H1 (cell line): ENCODE measurements around the gene MYOG. TPM values are rescaled to one million over a fixed set of nuclear protein-coding genes. Genes with fewer than 3 reads are reported as not detected.
A peak's percentile ranks its signal among the peaks of the same experiment; 100 is the strongest.

Source experiments
- CTCF ChIA-PET: fragments of 300-600 bp; sonication (Branson Sonifier 250); formaldehyde crosslinking; loops from one replicate; lab custom pipeline; 2021; ENCODE audit not compliant: partially characterized antibody; lab: Charles Lee
- POLR2A ChIA-PET: fragments of 300-600 bp; sonication (Branson Sonifier 250); formaldehyde crosslinking; loops from one replicate; lab custom pipeline; 2021; ENCODE audit warnings: inconsistent platforms; ENCODE audit not compliant: partially characterized antibody; lab: Charles Lee
- DNase-seq, 2 experiments: peaks; one replicate each; pipeline versions ENCODE4 v3.0.0 to v3.0.0-alpha.2; 2010 to 2022; ENCODE audit warnings: low spot score in 2 of 2, low read depth in 1 of 2, mixed read lengths in 1 of 2
- FAIRE-seq: peaks from 2 replicates; lab custom pipeline; 2011; peaks lifted over from hg19 to GRCh38; lab: Jason Lieb, UNC
- H2AFZ ChIP-seq: 2 replicates; pipeline ENCODE4 v1.8.1; 2012; ENCODE audit warnings: low read length, inconsistent platforms
- H2AK5ac ChIP-seq: 2 replicates; pipeline ENCODE4 v1.6.1; 2013; ENCODE audit warnings: low read depth, low read length
- H2BK120ac ChIP-seq: replicated peaks from 2 replicates; pipeline ENCODE3; 2013; ENCODE audit warnings: low read depth, low read length, inconsistent platforms
- H2BK12ac ChIP-seq: 2 replicates; pipeline ENCODE4 v1.6.1; 2013; ENCODE audit warnings: low read depth, low read length
- H2BK15ac ChIP-seq: 2 replicates; pipeline ENCODE4 v1.6.1; 2013; ENCODE audit warnings: low read length
- H2BK20ac ChIP-seq: 2 replicates; pipeline ENCODE4 v1.6.1; 2013; ENCODE audit warnings: low read length
- H2BK5ac ChIP-seq: 2 replicates; pipeline ENCODE4 v1.6.1; 2013; ENCODE audit warnings: low read depth, low read length
- H3K14ac ChIP-seq: 2 replicates; pipeline ENCODE4 v1.6.1; 2013; ENCODE audit warnings: inconsistent platforms; ENCODE audit not compliant: insufficient read length
- H3K18ac ChIP-seq: 2 replicates; pipeline ENCODE4 v1.6.1; 2013; ENCODE audit warnings: low read length; ENCODE audit errors: extremely low read depth
- H3K23ac ChIP-seq: 2 replicates; pipeline ENCODE4 v1.6.1; 2013; ENCODE audit warnings: inconsistent platforms; ENCODE audit not compliant: insufficient read length
- H3K23me2 ChIP-seq: 2 replicates; pipeline ENCODE4 v1.6.1; 2013; ENCODE audit warnings: low read depth, low read length
- H3K27ac ChIP-seq: 2 replicates; pipeline ENCODE4 v1.6.1; 2011; ENCODE audit warnings: low read depth, low read length, inconsistent platforms
- H3K27me3 ChIP-seq, 4 experiments: replicated peaks in 1 of 4; 1 replicate in 1 of 4; 2 replicates in 3 of 4; pipeline versions ENCODE4 v1.6.1 to v1.8.1; 2011 to 2013; ENCODE audit warnings: low read length in 3 of 4, mild to moderate bottlenecking in 3 of 4, inconsistent platforms in 2 of 4, mixed read lengths in 2 of 4, moderate library complexity in 1 of 4; ENCODE audit not compliant: control insufficient read depth in 3 of 4, insufficient read depth in 3 of 4; ENCODE audit errors: extremely low read depth in 1 of 4
- H3K36me3 ChIP-seq, 4 experiments: 2 replicates each; pipeline versions ENCODE4 v1.6.1 to v1.8.1; 2011 to 2013; ENCODE audit warnings: mild to moderate bottlenecking in 4 of 4, low read length in 3 of 4, moderate library complexity in 2 of 4, control low read depth in 1 of 4, inconsistent platforms in 1 of 4; ENCODE audit not compliant: insufficient read depth in 4 of 4, control insufficient read depth in 2 of 4
- H3K4ac ChIP-seq: replicated peaks from 2 replicates; pipeline ENCODE3; 2013; ENCODE audit warnings: low read length, low read depth, mixed read lengths, inconsistent platforms; ENCODE audit not compliant: insufficient read length
- H3K4me1 ChIP-seq, 4 experiments: replicated peaks in 1 of 4; 1 replicate in 1 of 4; 2 replicates in 3 of 4; pipeline versions ENCODE4 v1.6.1 to v1.8.1; 2011 to 2013; ENCODE audit warnings: low read length in 3 of 4, inconsistent platforms in 2 of 4, mixed read lengths in 1 of 4; ENCODE audit not compliant: insufficient read depth in 4 of 4, control insufficient read depth in 3 of 4
- H3K4me2 ChIP-seq, 2 experiments: 2 replicates each; pipeline versions ENCODE4 v1.6.1 to v1.8.1; 2011 to 2013; ENCODE audit warnings: low read depth in 2 of 2, low read length in 2 of 2, control low read depth in 1 of 2, inconsistent platforms in 1 of 2, mild to moderate bottlenecking in 1 of 2; ENCODE audit not compliant: insufficient read depth in 1 of 2
- H3K4me3 ChIP-seq, 4 experiments: fragments of 200-600, 300-600 bp in 1 of 4; sonication (generic), shearing (Covaris generic), sonication (Bioruptor Twin) in 1 of 4; 2 replicates each; pipeline versions ENCODE4 v1.5.1 to v1.8.1; 2011 to 2016; ENCODE audit warnings: low read length in 4 of 4, low read depth in 3 of 4, control low read depth in 2 of 4, inconsistent platforms in 2 of 4, mild to moderate bottlenecking in 2 of 4, mixed read lengths in 1 of 4, moderate library complexity in 1 of 4; ENCODE audit not compliant: insufficient read depth in 2 of 4; ENCODE audit errors: extremely low read depth in 1 of 4
- H3K56ac ChIP-seq: replicated peaks from 2 replicates; pipeline ENCODE3; 2013; ENCODE audit warnings: low read depth, mild to moderate bottlenecking, mixed read lengths, low read length, inconsistent platforms; ENCODE audit not compliant: insufficient read length
- H3K79me1 ChIP-seq: 2 replicates; pipeline ENCODE4 v1.6.1; 2013; ENCODE audit warnings: low read depth, low read length, control low read depth
- H3K79me2 ChIP-seq, 2 experiments: 2 replicates each; pipeline versions ENCODE4 v1.6.1 to v1.8.1; 2012 to 2013; ENCODE audit warnings: low read length in 2 of 2, mild to moderate bottlenecking in 2 of 2, inconsistent platforms in 1 of 2; ENCODE audit not compliant: insufficient read depth in 2 of 2, control insufficient read depth in 1 of 2
- H3K9ac ChIP-seq, 4 experiments: replicated peaks in 1 of 4; 1 replicate in 1 of 4; 2 replicates in 3 of 4; pipeline versions ENCODE4 v1.6.1 to v1.8.1; 2011 to 2013; ENCODE audit warnings: low read depth in 3 of 4, low read length in 3 of 4, control low read depth in 2 of 4, mild to moderate bottlenecking in 2 of 4, moderate library complexity in 2 of 4, inconsistent platforms in 1 of 4; ENCODE audit errors: extremely low read depth in 1 of 4
- H3K9me3 ChIP-seq, 2 experiments: 2 replicates each; pipeline versions ENCODE4 v1.6.1 to v1.8.1; 2012 to 2013; ENCODE audit warnings: mild to moderate bottlenecking in 2 of 2, moderate library complexity in 2 of 2, control low read depth in 1 of 2, inconsistent platforms in 1 of 2, low read depth in 1 of 2, low read length in 1 of 2, mixed read lengths in 1 of 2; ENCODE audit not compliant: insufficient read depth in 2 of 2
- H4K20me1 ChIP-seq, 2 experiments: replicated peaks in 1 of 2; 2 replicates each; pipeline versions ENCODE3 to v1.8.1; 2011 to 2013; ENCODE audit warnings: inconsistent platforms in 2 of 2, low read length in 2 of 2, mild to moderate bottlenecking in 1 of 2; ENCODE audit not compliant: insufficient read depth in 2 of 2, control insufficient read depth in 1 of 2
- H4K5ac ChIP-seq: 2 replicates; pipeline ENCODE4 v1.6.1; 2013; ENCODE audit warnings: low read length, low read depth, mixed read lengths, inconsistent platforms; ENCODE audit not compliant: insufficient read length
- H4K8ac ChIP-seq: 2 replicates; pipeline ENCODE4 v1.8.0; 2013; ENCODE audit warnings: mild to moderate bottlenecking, moderate library complexity, low read length, inconsistent platforms; ENCODE audit not compliant: insufficient read depth; ENCODE audit errors: extremely low read depth
- H4K91ac ChIP-seq: replicated peaks from 2 replicates; pipeline ENCODE3; 2013; ENCODE audit warnings: low read length, mixed read lengths, inconsistent platforms; ENCODE audit not compliant: insufficient read length
- ASH2L ChIP-seq: fragments of 200-600, 300-600 bp; sonication (generic); IDR thresholded peaks from one replicate; pipeline ENCODE4 v1.7.1; 2017; ENCODE audit warnings: low read length
- ATF2 ChIP-seq: IDR thresholded peaks from 2 replicates; pipeline ENCODE4 v1.6.1; 2012; ENCODE audit warnings: low read length, inconsistent platforms
- CBX5 ChIP-seq: fragments of 300-800, 300-1000 bp; sonication (generic); IDR thresholded peaks from 2 replicates; pipeline ENCODE4 v1.7.1; 2016; ENCODE audit warnings: antibody characterized with exemption, low read length, low read depth
- HDAC6 ChIP-seq: IDR thresholded peaks from one replicate; pipeline ENCODE4 v1.7.1; 2012; ENCODE audit warnings: low read depth, mild to moderate bottlenecking, inconsistent platforms, low read length, moderate library complexity
- JUN ChIP-seq: IDR thresholded peaks from 2 replicates; pipeline ENCODE4 v1.6.1; 2011; ENCODE audit warnings: low read depth, mild to moderate bottlenecking, improper control_type of control experiment, low read length
- KDM5A ChIP-seq: fragments of 200-600 bp; IDR thresholded peaks from 2 replicates; pipeline ENCODE4 v1.7.1; 2012; ENCODE audit warnings: mild to moderate bottlenecking, low read length, inconsistent platforms, mixed read lengths
- NRF1 ChIP-seq: IDR thresholded peaks from 2 replicates; pipeline ENCODE4 v1.6.1; 2011; ENCODE audit warnings: mild to moderate bottlenecking, low read depth, low read length, improper control_type of control experiment
- POLR2AphosphoS5 ChIP-seq: IDR thresholded peaks from 2 replicates; pipeline ENCODE4 v1.6.1; 2011; ENCODE audit warnings: low read depth, low read length
- SP1 ChIP-seq: IDR thresholded peaks from 2 replicates; pipeline ENCODE4 v1.6.1; 2011; ENCODE audit warnings: low read depth, low read length
- ZNF274 ChIP-seq: IDR thresholded peaks from 2 replicates; pipeline ENCODE4 v1.7.0; 2012; ENCODE audit warnings: low read length, borderline replicate concordance; ENCODE audit errors: extremely low read depth
- WGBS, 2 experiments: shearing (Covaris generic) in 1 of 2; methylation state at CpG; one replicate each; pipeline versions ENCODE4 v1.1.6 to v1.1.7; 2013 to 2015; ENCODE audit warnings: low lambda C conversion rate in 2 of 2, mixed read lengths in 2 of 2, inconsistent platforms in 1 of 2, low coverage in 1 of 2, missing lambda C conversion rate in 1 of 2; ENCODE audit not compliant: insufficient replicate concordance in 2 of 2, insufficient coverage in 1 of 2, insufficient read length in 1 of 2; ENCODE audit errors: extremely low coverage in 1 of 2, missing lambda C conversion rate in 1 of 2; 5-methylcytosine and 5-hydroxymethylcytosine counted together
- polyA plus RNA-seq, 7 experiments: library from polyadenylated mRNA; depleted of rRNA in 3 of 7; stranded (reverse) in 5 of 7; unstranded in 2 of 7; fragments of >200 nt in 5 of 7; fragments of 200-250 nt in 2 of 7; gene quantifications; 1 replicate in 5 of 7; 2 replicates in 1 of 7; 4 replicates in 1 of 7; pipeline versions ENCODE4 v1.2.1 to v1.2.3, GENCODE V29; 2011 to 2013; ENCODE audit warnings: missing spikeins in 2 of 7, mixed read lengths in 2 of 7
- total RNA-seq: library from RNA; stranded (reverse); fragmentation: NEBNext Ultra II Directional; extraction: Animal tissue kit (Norgen Biotek cat#: 25700); gene quantifications from 2 replicates; pipeline ENCODE4 v1.2.1, GENCODE V29; 2021
- TF ChIP-seq, protein P1 (sequence below): IDR thresholded peaks from 2 replicates; pipeline ENCODE4 v1.6.1; 2011; ENCODE audit warnings: low read length, improper control_type of control experiment

MYOG gene
- total and polyA plus RNA-seq, 2 of the 8 experiments (the other 6 are each of a cell fraction or from before 2014, with no cell fraction given): not detected

DNA sequence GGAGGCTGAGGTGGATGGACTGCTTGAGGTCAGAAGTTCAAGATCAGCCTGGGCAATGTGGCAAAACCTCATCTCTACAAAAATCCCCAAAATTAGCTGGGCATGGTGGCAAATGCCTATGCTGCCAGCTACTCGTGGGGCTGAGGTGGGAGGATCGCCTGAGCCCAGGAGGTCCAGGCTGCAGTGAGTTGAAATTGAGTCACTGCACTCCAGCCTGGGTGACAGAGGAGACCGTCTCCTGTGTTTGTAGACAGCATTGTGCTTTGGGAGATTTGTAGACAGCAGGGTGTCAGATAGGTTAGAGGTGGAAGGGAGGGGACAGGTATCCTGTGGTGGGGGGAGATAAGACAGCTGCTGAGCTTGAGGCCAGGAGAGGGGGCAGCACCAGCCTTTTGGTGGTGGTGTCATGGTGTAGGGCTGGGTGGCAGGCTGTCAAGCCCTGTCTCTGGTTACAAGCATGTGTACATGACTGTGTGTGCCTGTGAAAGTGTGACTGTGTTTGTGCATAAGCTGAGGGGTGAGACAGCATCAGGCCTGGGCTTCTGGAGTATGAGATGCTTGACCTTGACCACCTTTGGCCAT, 44.4 kb downstream of the MYOG start:
- no peaks in the 10 kb centered on the region for H4K20me1 ChIP-seq
- H3K36me3 ChIP-seq: no peaks in the 10 kb centered on the region; a peak in 1 of 8 replicates
- no peak overlapping the region for H3K4ac ChIP-seq
- no peak overlapping the region for H3K4me2 ChIP-seq
- no peak overlapping the region for H2BK20ac ChIP-seq
- H2BK120ac ChIP-seq: no peak overlapping the region
- no peak overlapping the region for H2AFZ ChIP-seq
- H2BK5ac ChIP-seq: no peak overlapping the region
- no peak overlapping the region for H3K27ac ChIP-seq
- H3K9me3 ChIP-seq: no peaks in the 10 kb centered on the region
- 0 out of 2 replicates have a peak, but pooled peaks cover 4% of the 10 kb centered on the region for H3K79me1 ChIP-seq
- no peak overlapping the region for H4K91ac ChIP-seq
- FAIRE-seq (no peak), DNase-seq (no peak)
- H4K5ac ChIP-seq: no peak overlapping the region
- H3K27me3 ChIP-seq: no peaks in the 10 kb centered on the region
- 0 out of 2 replicates have a peak overlapping the region, but pooled peaks have one; percentile 9 for H2BK12ac ChIP-seq
- no peak overlapping the region for H3K4me3 ChIP-seq
- H3K14ac ChIP-seq: no peak overlapping the region
- no peaks in the 10 kb centered on the region for H3K79me2 ChIP-seq
- H2AK5ac ChIP-seq: no peak overlapping the region
- no peak overlapping the region for H4K8ac ChIP-seq
- no peak overlapping the region for H3K18ac ChIP-seq
- no peak overlapping the region for H3K9ac ChIP-seq
- H3K23ac ChIP-seq: no peak overlapping the region
- no peaks in the 10 kb centered on the region for H3K23me2 ChIP-seq
- ChIA-PET CTCF (interaction anchor here (0.6 to 49.7 kb wide), 20 partner anchors 1 to 543 kb away, joined by 3 to 1089 read pairs (median 17); partner anchors contain the start of genes ADORA1, CHI3L1, CHIT1 and MYOG), POLR2A (no interaction called here)
- 88% methylated on average over 3 of the region's 3 CpGs; no CpG with 5 or more reads in 1 of the 2 experiments for WGBS, 2 experiments
- H3K56ac ChIP-seq: no peak overlapping the region
- peaks cover 4 to 5% (median 4%) of the 10 kb centered on the region in 4 experiments; a peak in 6 of 7 replicates for H3K4me1 ChIP-seq
- no peak overlapping the region for H2BK15ac ChIP-seq
- TF ChIP-seq NRF1: no peak
- no peak for TF ChIP-seq KDM5A
- TF ChIP-seq SP1: no peak
- no peak for TF ChIP-seq ZNF274
- TF ChIP-seq, protein P1, sequence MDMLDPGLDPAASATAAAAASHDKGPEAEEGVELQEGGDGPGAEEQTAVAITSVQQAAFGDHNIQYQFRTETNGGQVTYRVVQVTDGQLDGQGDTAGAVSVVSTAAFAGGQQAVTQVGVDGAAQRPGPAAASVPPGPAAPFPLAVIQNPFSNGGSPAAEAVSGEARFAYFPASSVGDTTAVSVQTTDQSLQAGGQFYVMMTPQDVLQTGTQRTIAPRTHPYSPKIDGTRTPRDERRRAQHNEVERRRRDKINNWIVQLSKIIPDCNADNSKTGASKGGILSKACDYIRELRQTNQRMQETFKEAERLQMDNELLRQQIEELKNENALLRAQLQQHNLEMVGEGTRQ: no peak
- TF ChIP-seq JUN: no peak
- TF ChIP-seq ASH2L: no peak
- TF ChIP-seq ATF2: no peak
- TF ChIP-seq POLR2AphosphoS5: no peak
- TF ChIP-seq CBX5: no peak
- TF ChIP-seq HDAC6: no peak
